Activated CD4-positive, alpha-beta T cell treated with anti-CD3 and anti-CD28 coated beads, Interleukin-2, amount 50 U/mL, for 4 hours (primary cell): ENCODE measurements around the gene BRD2.
"Not testable (repeated sequence)": the region's sequence is repeated elsewhere in the genome, so short reads cannot be mapped to it uniquely, and the experiment has no call there.

ENCODE experiments used
- DNase-seq, 2 experiments: peaks; one replicate each; pipeline ENCODE4 v3.0.0-alpha.2; 2020

The BRD2 gene

DNA sequence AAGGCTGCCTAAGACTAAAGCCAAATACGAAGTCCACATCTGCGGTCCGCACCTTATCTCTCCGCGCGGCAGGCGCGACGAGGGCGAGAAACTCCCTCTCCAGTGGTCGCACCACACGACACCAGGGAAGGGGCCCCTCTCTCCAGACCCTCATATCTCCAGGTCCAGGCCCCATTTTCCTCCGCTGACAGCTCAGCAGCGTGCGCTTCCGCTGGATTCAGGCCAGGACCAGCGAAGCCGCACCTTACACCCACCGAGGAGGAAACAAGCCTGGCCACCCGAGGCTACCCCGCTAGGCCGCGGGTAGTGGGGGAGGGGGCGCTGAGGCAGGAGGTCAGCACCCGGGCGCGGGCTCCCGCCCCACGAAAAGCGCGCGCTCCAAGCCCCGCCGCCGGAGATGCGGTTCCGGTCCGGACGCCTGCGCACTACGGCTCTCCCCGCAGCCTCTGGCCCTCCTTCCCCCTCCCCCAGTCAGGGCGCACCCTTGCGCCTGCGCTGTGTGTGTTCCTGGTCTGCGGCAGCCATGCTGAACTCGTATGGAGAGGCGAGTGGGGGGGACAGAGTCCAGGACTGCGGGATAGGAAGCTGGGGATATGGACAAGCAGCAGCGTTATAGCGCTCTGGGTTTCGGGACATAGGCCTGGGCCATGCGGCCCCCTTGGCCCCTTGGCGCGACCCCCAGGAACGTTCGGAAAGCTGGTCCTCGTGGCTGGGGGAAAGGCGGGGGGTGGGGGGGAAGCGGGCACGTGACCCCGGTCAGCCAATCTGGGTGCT, at the start of gene BRD2:
Gene BRD2 (plus strand): TSS at position 502 of the 774 bp plus-strand sequence. CDS start 4,305 bp downstream, outside the sequence.
- peak; percentile 94 for DNase-seq

DNA sequence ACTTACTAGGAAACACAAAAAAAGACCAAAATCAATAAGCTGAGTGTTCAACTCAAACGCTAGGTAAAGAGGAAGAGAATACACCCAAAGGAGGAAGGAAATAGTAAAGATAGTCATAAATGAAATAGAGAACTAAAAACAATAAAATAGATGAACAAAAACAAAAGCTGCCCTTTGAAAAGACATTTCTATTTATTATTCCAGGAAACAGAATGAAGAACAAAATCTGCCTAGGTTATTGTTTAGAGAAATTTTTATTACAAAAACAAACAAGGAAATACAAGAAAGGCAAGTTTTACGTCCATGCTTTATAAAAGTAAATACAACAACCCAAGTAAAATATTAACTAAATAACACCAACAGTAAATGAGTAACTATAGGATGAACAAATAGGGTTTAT, 47.7 kb upstream of the BRD2 start:
- DNase-seq = no peak

DNA sequence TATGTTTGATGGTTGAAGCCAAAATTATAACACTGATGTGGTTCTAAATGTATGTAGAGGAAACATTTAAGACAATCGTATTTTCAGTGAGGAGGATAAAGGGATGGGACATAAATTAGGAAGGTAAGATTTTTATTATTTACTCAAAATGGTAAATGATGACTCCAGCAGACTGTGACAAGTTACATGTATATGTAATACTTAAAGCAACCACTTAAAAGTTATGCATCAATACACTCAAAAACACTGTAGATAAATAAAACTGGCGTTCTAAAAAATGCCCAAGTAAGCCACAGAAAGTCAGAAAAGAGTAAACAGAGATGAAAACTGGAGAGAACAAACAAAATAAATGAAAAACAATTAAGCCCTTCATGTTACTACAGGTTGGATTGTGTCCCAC, 46.3 kb upstream of the BRD2 start:
- no peak for DNase-seq

DNA sequence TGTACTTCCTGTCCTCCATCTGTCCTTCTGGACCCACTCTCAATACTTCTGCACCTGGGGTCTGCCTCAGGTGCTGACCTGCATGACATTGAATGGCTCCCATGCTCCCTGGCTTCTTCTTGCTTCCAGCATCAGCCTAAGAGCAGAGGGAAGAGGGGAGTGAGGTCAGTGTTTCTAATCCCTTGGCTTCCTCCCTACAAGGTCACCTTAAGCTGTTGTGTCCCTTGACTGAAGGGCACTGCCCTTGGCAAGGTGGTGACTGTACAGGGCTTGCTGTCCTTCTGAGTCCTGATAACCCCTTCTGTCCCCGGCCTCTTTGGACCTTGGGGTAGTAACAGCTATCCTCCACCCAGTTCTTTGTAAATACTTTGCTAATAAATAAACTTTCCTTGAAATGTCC, 37.2 kb upstream of the BRD2 start:
- DNase-seq = no peak

DNA sequence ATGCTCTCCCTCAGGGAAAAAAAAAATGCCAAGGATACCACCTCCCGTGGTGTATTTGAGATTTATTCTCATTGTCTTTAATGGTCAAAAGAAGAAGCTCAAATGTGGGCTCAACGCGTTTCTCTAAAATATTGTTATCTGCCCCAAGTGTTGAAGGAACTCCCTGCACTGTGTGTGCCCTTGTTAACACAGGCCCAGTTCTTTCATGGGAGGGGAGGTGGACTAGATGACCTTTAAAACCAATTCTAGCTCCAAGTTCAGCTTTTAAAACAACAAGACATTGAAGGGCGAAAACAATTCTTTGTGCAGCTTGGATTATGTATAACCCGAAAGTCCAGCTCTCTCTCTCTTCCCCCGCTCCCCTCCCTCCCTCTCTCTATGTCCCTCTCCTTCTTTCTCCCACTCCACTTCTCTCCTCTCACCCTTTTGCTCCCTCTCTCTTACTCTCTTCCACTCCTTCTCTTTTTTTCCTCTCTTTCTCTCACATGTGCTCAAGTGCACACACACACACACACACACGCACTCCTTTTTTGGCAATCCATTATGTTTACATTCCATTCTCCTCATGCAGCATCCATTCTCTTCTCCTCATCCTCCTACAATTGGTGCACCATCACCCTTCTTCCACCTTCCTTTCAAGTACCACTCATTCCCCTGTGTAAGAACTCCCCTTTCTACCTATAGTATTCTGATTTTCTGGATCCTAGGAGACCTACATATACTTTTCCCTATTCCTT, 36.1 kb upstream of the BRD2 start:
- no peak for DNase-seq

DNA sequence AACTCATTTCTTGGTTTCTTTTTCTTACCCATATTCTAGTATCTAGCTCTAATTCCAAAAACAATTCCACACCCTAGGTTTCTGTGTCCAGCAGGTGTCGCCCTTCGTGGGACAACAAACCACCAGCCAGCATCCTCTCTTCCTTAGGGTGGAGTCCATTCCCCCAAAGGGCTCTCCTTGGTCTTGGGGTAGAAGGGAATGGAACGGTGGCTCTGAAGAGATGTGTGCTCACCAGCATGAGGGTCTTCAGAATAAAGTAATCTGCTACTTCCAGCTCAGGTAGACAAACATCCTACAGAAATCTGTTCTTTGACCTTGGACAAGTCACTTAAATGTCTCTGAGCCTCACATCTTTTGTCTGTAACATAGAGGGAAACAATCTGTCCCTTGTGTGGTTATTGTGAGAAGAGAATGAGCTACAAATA, 34.7 kb upstream of the BRD2 start:
- DNase-seq = peak; percentile 76 to 82

DNA sequence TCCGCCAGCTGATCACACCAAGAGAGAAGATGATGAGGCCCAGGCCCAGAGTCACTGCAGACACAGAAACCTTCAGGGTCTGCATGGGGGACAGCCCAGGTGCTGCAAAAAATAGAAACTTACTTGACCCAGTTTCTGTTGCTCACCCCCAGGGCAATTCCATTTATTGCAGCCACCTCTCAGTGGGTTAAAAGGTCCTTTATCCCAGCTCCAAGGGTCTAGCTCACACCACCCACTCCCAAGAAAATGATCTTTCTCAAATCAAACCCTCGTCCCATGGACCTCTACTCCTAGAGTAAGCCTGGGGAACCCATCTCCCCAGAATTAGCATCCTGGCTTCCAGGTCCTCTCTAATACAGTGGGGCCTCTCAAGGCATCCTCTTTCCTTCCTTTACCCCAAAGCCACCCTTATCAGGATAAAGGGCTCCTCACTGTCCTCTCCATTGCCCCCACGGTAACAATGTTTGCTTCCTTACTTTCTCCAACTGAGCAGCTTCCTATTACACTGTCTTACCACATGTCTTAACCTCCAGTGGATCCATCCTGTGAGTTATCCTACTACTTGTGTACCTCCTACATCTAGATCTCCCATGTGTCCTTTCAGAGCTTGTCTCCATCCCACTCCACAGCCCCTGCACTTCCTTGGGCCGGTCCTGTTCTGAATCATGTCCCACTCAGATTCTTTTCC, 32.7 kb upstream of the BRD2 start:
- DNase-seq = no peak

DNA sequence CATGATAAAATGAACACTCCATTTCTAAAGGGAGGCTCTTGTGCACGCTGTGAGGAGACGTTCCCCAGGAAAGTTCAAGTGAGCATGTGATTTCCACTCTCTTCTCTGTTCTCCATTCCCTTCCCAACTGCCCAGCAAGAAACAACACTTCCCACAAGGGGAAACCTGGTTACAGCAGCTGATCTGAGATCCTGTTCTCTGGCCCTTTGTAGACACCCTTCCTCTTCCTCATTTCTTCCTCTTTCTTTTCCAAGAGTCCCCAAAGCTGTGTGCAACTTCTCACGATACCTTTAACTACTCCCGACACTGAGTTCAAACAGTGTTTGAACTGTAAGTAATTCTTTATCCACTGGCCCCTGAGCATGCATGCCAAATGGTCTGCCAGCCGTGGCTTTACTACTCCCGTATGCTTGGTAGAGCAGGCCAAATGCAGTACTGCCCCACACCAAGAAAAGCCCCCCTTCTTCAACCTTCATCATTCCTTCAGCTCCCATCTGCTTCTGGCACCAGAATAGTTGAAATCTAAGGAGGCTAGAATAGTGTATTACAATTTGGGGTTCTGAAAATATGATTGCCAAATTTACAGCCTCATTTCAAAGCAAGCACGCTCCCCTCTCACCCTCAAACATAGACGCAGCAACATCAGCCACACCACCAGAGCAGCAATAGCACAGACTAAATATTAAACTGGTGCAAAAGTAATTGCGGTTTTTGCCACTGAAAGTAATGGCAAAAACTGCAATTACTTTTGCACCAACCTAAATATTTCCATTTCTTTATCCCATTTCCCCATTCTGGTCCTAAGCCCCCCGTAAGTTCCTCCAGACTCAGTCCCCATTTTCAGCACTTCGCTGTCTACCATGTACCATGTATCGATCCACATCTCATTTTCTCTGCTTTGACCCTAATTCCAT, 31.9 kb upstream of the BRD2 start:
- no peak for DNase-seq

DNA sequence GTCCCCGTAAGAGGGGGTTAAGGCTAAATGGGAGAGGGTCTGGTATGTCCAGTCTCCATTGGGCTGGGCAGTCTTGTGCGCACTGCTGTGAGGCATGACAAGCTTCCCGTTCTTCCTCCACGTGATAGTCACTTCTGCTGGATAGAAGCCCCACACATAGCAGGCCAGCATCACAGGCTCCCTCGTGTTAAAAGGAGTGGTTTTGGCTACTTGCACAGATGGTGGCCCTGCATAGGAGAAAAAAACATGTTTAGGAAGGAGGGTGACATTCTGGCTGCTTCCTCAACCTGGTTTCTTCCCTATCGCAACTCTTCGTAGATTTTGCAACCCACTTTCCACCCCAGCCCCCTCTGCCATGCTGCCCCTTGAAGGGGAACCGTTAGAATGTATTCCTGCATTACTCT, 31.2 kb upstream of the BRD2 start:
- no peak for DNase-seq

DNA sequence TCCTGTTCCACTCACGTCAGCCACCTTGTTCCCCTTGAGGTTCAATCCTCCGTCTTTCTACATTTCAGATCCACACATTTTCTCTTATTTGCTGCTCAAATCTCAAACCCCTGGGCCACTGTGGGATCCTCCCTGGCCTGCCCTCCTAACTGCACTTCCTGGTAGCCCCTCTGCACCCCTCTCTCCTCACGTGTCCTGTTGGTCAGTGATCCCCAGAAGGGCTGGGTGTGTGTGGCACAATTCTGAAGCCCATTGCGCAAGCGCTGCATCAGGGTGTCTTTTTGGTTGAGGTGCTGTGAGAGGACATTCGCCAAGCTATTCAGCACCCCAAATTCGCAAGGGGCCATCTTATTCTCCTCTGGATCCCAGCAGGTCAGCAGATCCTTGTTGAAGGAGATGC, 29.9 kb upstream of the BRD2 start:
- no peak for DNase-seq

DNA sequence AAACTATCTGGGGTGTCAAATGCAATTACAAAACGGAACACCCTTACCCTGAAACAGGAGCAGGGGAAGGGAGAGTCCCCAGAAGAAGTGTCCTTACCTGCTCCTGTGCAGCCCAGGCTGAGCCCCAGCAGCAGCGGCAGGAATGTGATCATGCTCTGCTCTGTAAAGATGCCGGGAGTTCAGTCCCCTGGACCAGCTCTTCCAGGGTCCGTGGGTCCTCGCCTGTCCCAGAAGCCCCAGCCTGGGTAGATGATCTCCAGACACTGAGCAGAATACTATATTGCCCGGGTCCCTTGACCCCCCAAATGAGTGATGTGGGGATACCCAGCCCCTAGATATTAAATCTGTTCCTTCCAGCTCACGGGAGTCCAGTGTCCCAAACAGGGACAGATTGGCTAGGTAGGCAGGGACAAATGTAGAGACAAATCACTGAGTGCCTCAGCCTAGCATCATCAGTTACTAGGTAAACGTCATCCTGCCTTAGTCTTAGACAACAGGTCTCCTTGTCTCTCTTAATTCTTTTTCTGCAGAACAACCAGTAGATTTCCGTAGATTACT, 27.7 kb upstream of the BRD2 start, which contains the start of gene HLA-DMB:
Gene HLA-DMB (minus strand): TSS at position 373 of the 558 bp plus-strand sequence. CDS start 221 bp downstream, at position 152.
- DNase-seq = peak; percentile 11 to 20

DNA sequence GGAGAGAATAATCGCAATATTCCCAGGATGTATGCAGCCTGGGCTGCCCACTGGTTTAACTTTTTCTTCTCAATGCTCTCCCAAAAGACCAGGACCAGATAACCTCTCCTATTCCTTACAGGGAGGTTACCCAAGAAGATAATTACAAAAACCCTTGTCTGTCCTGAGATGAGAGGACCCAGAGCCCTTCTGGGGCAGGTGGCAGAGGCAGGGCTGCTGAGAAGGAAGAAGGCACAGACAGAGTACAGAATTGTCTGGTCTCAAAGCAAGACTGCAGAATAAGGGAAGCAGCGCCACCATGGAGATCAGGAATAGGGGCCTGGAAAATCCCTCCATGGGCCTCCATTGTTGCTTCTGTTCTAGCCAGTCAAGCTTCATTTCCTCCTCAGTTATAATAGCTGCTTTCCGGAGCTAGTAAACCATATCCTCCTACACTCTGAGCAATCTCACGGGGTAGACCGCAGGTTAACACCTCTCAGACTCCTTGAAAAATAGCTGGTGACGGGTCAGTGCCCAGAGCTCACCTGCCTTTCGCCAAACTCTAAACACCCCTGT, 27.1 kb upstream of the BRD2 start:
- peak; percentile 12 to 33 for DNase-seq

DNA sequence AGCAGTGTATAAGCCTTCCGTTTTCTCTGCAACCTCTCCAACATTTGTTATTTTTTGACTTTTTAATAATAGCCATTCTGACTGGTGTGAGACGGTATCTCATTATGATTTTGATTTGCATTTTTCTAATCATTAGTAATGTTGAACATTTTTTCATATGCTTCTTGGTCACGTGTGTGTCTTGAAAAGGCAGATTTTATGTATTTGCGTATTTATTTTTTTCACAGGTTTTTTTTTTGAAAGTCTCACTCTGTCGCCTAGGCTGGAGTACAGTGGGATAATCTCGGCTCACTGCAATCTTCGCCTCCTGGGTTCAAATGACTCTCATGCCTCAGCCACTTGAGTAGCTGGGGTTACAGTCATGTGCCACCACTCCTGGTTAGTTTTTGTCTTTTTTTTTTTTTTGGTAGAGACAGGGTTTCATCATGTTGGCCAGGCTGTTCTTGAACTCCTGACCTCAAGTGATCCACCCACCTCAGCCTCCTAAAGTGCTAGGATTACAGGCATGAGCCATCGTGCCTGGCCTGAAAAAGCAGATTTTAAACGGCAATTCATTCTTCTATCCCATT, 25.8 kb upstream of the BRD2 start:
- DNase-seq = not testable (repeated sequence)

DNA sequence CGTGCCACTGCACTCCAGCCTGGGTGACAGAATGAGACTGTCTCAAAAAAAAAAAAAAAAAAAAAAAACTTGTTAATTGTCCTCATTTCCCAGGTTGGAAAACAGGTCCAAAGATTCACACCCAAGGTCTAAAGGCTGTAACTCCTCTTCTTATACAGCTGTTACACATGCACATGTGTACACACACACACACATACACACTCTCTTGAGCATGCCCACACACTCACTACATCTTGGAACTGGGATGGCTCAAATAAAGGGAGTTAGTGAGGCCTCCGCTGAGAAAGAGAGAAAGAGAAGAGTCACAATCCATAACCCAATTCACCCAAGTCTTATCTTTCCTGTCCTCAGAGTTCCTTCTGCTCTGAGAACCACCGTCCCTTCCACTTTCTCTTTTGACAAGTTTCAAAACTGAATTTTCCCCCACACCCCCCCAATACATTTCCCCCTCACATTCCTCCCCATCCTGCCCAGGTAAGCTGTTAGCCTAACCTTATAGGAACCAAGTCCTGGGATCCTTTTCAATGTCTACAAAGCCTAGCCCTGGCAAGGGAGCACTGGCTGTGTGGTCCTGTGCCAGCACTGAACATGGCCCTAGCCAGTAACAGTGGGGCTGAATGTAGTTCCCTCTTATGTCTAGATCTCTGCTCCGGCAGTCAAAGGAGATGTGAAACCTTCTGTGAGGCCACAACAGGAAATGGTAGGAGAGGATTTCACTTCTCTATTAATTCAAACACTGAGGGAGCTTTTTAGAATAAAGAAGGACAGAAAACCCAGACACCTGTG, 24.3 kb upstream of the BRD2 start:
- DNase-seq = peak in 1 of 2 experiments; percentile 9

DNA sequence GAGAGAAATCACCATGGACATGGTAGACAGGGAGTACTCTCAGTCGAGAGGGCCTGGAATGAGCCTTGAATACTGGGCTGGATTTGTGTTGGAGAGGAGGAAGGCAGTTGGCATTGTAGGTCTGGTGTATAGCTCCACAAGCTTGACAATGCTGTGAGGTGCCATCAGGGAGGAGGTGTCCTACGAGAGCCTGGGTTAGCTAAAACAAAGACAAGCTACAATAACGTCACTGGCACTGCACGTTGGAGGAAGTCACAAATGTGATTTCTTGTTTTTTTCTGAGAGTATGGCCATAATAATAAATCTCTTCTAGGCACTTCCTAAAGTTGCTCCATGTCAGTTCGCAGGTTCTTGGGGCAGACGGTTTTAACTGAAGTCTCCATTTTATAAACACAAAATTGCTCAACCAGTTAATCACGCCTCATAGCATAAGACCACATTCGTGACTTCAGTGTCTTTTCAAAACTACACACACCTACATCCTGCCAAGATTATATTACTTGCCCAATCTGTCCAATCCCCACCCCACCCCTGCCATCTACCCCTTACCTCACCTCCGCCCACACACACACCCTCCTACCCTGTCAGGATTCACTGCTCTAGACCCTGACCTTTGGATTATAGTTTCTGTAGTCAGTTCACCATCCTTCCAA, 23.2 kb upstream of the BRD2 start:
- DNase-seq = peak; percentile 42 to 47

DNA sequence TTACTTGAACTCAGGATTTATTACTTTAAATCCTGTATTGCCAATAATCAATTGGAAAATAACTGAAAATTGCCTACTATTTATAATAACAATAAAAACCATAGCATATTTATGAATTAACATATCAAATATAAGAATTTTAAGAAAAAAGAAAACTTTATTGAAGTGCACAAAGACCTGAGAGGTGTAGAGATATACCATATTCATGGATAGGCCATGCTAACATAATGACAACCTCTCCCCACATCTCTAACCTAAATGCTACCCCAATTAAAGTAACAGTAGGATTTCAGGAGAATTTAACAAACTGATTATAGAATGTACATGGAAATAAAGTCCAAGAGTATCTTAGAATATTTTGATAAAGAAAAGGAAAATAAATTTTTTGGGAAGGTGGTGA, 22.4 kb upstream of the BRD2 start:
- DNase-seq = no peak

DNA sequence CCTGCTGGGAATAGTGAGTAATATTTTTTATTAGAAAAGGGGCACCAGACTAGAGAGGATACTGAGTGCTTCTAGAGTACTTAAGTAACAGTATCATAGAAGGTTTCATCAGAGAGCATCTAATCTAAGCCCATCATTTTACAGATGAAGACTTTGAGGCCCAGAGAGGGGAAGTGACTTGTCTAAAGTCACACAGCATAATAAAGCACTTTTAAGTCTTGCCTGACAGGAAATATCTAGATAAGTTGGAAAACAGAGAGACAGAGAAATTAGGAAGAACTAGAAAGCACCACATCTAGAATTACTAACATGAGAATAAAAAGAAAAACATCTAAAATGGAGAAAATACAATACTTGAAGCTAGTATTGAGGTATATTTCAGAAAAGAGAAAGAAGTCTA, 21.5 kb upstream of the BRD2 start:
- no peak for DNase-seq

DNA sequence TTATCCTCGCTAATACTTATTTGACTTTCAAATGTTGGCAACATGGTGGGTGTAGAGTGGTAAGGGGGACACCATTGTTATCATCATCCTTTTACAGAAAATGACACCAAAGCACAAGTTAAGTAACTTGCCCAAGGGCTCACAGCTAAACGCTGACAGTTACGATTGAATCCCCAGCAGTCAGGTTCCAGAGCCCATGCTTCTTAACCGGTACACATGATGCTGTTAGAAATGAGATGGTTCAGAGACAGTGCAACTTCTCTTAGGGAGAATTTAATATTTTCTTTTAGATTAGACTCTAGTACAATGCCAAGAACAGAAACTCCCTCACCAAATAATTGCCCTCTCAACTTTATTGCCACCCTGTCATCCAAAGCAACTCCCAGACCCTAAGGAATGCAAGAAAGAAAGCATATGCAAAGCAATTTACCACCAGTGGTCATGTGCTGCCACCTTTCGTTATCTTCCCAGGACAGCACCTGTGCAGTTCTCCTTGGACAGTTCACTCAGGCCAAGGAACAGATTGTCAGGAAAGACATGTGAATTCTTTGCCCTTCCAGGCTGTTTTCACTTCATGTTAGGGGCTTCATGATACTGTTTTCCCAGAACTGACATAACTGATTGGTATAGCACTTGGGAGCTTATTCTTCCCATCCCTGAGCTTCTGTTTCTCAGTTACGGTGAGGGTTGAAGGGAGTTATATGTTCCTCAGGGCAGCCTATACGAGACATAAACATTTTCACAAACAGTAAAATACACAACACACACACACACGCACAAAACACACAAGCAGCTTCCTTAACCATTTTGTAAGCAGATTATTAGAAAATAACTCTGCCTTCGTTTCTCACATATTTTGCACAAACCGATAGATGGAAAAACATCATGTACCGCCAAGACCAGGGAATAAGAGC, 20.6 kb upstream of the BRD2 start:
- DNase-seq = peak; percentile 23 to 32

DNA sequence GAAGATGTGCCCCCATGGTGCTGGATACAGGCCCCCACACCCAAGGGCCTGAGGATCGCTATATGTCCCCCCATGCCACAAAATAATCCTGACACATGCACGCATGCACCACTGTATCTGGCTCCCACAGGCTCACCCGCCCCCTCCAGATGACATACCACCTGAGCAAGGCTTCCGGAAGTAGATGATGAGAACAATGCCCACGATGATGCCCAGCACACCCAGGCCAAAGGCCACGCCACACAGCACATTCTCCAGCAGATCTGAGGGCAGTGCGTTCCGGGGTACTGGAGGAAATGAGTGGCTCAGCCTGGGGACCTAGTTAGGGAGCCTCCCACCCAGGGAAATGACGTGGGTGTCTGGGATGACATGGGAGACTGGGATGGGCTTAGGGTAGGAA, 19.3 kb upstream of the BRD2 start:
- DNase-seq = no peak
